ENCODE results near the gene BCAR3. TPM values are rescaled to one million over a fixed set of nuclear protein-coding genes. Genes with fewer than 3 reads are reported as not detected.
A peak's percentile ranks its signal among the peaks of the same experiment; 100 is the strongest.

The BCAR3 gene
- total RNA-seq, 1 donor from 2014 or later: 9.2 TPM

DNA sequence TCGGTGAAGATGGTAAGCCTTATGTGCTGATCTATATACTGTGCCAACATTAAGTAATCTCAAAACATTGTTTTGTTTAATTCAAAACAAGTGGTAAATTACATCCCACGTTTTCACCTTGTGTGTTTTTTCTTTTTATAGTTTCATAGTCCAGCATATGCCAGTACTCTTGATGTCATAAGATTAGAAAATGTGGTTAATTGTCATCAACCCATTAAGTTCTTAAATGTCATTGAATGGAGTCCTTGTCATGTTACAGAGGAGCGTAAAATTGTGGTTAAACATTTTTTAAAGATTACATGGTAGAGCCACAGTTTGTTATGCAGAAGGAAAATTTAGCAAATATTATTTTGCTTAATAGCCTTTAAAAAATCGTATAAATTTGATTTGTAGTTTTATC lies 140.6 kb downstream of the BCAR3 start:
- no peak for DNase-seq (ENCODE audit: low spot score in 2 of 2, unreplicated experiment in 2 of 2)
- Mint-ChIP-seq H3K27ac (no peak overlapping the region), H3K9me3 (no peaks in the 10 kb centered on the region), H3K4me1 (peaks cover 5% of the 10 kb centered on the region), H3K36me3 (peaks cover 23% of the 10 kb centered on the region), H3K27me3 (ENCODE audit: low read depth) (no peaks in the 10 kb centered on the region), H3K4me3 (no peak overlapping the region)
- TF ChIP-seq, protein P1, sequence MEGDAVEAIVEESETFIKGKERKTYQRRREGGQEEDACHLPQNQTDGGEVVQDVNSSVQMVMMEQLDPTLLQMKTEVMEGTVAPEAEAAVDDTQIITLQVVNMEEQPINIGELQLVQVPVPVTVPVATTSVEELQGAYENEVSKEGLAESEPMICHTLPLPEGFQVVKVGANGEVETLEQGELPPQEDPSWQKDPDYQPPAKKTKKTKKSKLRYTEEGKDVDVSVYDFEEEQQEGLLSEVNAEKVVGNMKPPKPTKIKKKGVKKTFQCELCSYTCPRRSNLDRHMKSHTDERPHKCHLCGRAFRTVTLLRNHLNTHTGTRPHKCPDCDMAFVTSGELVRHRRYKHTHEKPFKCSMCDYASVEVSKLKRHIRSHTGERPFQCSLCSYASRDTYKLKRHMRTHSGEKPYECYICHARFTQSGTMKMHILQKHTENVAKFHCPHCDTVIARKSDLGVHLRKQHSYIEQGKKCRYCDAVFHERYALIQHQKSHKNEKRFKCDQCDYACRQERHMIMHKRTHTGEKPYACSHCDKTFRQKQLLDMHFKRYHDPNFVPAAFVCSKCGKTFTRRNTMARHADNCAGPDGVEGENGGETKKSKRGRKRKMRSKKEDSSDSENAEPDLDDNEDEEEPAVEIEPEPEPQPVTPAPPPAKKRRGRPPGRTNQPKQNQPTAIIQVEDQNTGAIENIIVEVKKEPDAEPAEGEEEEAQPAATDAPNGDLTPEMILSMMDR (IDR thresholded peaks at IDR 0.05; ENCODE audit: unreplicated experiment): no peak

DNA sequence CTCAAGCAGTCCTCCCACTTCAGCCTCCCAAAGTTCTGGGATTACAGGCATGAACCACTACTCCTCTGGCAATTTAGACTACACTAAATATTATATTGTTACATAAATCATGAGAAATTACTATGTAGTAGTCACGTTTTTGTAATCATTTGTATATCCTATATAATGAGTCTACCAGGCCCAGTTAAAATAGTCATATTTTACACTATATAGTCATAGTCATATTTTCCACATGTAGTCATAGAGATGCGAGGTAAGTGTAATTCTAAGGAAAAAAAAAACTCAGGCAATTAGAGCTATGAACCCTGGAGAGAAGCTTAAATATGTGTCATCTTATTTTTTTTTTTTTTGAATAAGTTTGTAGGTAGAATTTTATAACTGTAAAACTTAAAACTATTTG lies 143.7 kb downstream of the BCAR3 start:
- H3K27ac Mint-ChIP-seq: no peak overlapping the region
- no peak for DNase-seq (ENCODE audit: low spot score in 2 of 2, unreplicated experiment in 2 of 2)

DNA sequence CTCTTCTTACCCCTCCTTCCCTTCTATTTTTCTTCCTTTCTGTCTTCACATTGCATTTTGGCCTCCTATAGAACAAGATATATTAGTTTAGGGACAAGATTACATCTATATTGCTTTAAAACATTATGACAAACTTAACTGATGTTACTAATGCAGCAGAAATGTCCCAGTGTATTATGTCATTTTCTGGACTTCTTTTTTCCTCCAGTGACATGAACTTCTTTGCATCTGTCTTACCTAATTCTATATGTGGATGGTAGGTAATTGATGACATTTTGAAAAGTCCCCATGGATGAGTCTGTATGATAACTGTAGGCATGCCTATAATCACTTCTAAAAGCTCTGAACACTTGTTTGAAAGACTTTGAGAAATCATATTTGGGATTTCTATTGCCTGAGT lies 144.2 kb downstream of the BCAR3 start:
- TF ChIP-seq, protein P1 (IDR thresholded peaks at IDR 0.05; ENCODE audit: unreplicated experiment): no peak
- no peak for DNase-seq (ENCODE audit: low spot score in 2 of 2, unreplicated experiment in 2 of 2)
- peaks cover 3% of the 10 kb centered on the region for H3K4me1 Mint-ChIP-seq
- H3K36me3 Mint-ChIP-seq: peaks cover 27% of the 10 kb centered on the region
- no peak overlapping the region for H3K27ac Mint-ChIP-seq
- no peaks in the 10 kb centered on the region for H3K9me3 Mint-ChIP-seq
- H3K4me3 Mint-ChIP-seq: no peak overlapping the region
- no peaks in the 10 kb centered on the region for H3K27me3 Mint-ChIP-seq (ENCODE audit: low read depth)

More for the DNA sequence above, 143.7 kb downstream of the BCAR3 start:
- no peaks in the 10 kb centered on the region for H3K9me3 Mint-ChIP-seq
- peaks cover 3% of the 10 kb centered on the region for H3K4me1 Mint-ChIP-seq
- no peaks in the 10 kb centered on the region for H3K27me3 Mint-ChIP-seq (ENCODE audit: low read depth)
- peaks cover 21% of the 10 kb centered on the region for H3K36me3 Mint-ChIP-seq
- no peak overlapping the region for H3K4me3 Mint-ChIP-seq
- TF ChIP-seq, protein P1 (IDR thresholded peaks at IDR 0.05; ENCODE audit: unreplicated experiment): no peak

DNA sequence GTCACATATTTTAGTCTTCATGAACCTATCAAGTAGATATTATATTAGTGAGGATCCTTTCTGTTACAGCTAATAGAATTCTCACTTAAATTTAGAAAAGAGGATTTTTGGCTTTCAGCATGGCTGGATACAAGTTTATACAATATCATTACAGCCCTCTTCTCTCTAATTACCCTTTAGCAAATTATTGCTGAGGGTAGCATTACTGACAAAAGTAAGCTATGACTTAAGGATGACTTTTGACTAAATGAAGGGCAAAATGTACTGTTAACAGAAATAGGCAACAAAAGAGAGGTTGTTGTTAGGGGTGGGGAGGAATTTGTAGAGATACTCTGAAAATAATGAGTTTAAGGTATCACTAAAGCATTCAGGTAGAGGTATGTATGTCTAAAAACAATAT lies 148.0 kb downstream of the BCAR3 start:
- no peak overlapping the region for H3K4me3 Mint-ChIP-seq
- peaks cover 37% of the 10 kb centered on the region for H3K36me3 Mint-ChIP-seq
- H3K27me3 Mint-ChIP-seq (ENCODE audit: low read depth): no peaks in the 10 kb centered on the region
- H3K4me1 Mint-ChIP-seq: peaks cover 16% of the 10 kb centered on the region
- no peak overlapping the region for H3K27ac Mint-ChIP-seq
- H3K9me3 Mint-ChIP-seq: no peaks in the 10 kb centered on the region
- TF ChIP-seq, protein P1 (IDR thresholded peaks at IDR 0.05; ENCODE audit: unreplicated experiment): no peak
- no peak for DNase-seq (ENCODE audit: low spot score in 2 of 2, unreplicated experiment in 2 of 2)

DNA sequence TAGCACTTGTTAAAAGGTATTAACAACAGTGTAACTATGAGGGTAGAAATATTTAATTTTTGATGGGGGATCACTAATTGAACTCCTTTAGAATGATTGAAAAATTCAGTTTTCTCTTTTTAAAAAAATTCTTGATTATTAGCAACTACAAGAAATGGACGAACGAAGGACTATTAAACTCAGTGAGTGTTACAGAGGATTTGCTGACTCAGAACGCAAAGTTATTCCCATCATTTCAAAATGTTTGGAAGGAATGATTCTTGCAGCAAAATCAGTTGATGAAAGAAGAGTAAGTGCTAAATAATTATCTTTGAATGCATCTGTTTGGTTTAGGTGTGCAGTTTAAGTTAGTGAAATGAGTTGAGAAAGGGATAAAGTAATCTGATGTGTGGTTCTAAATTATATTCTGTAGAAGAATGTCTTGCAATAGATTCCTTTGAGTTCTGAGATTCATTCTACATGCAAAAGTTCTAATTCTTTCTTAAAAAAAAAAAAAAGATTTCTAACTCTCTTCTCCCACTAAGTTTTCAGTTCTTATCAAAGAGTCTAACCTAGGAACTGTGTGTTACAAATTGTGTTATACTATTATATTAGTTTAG lies 148.8 kb downstream of the BCAR3 start:
- Mint-ChIP-seq H3K4me3 (no peak overlapping the region), H3K27me3 (ENCODE audit: low read depth) (no peaks in the 10 kb centered on the region), H3K4me1 (peaks cover 16% of the 10 kb centered on the region), H3K9me3 (no peaks in the 10 kb centered on the region), H3K27ac (no peak overlapping the region), H3K36me3 (peaks cover 43% of the 10 kb centered on the region)
- TF ChIP-seq, protein P1 (IDR thresholded peaks at IDR 0.05; ENCODE audit: unreplicated experiment): no peak
- no peak for DNase-seq (ENCODE audit: low spot score in 2 of 2, unreplicated experiment in 2 of 2)

DNA sequence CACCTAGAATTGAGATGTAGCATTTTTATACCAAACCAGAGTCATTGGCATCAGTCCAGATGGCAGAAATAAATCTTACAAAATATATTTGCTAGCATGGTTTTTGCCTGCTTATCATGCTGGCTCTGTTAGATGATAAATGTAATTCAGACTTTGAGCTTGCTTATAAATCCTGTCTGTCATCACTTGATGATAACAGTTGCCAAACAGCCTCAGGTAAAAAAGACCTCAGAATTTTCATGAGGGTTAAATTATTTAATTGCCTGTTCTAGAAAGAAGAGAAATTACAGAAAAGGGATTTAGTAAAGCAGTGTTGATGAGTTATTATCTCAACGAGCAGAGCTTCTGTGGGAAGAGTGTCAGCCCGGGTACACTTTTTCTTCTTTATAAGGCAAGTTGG lies 150.4 kb downstream of the BCAR3 start:
- no peaks in the 10 kb centered on the region for H3K27me3 Mint-ChIP-seq (ENCODE audit: low read depth)
- TF ChIP-seq, protein P1 (IDR thresholded peaks at IDR 0.05; ENCODE audit: unreplicated experiment): no peak
- no peak overlapping the region for H3K4me3 Mint-ChIP-seq
- DNase-seq (ENCODE audit: low spot score in 2 of 2, unreplicated experiment in 2 of 2): no peak
- peak overlapping the region; percentile 51 for H3K27ac Mint-ChIP-seq
- H3K36me3 Mint-ChIP-seq: peaks cover 44% of the 10 kb centered on the region
- H3K4me1 Mint-ChIP-seq: peaks cover 15% of the 10 kb centered on the region
- no peaks in the 10 kb centered on the region for H3K9me3 Mint-ChIP-seq
